HG03432 (cell line): ENCODE results near the gene MAGEA4.

Experiments used
- ATAC-seq: cut with Tn5 transposase; IDR thresholded peaks from one replicate; pipeline ENCODE4 v1.9.1; 2021; ENCODE audit warnings: mild to moderate bottlenecking, moderate library complexity; ENCODE audit not compliant: unreplicated experiment

MAGEA4 gene

GRCh38 chrX:151922692-151923091 is 10.0 kb downstream of the MAGEA4 start:
- no peak for ATAC-seq

- no peak for ATAC-seq
Measured at GRCh38 chrX:151923648-151924047, 11.0 kb downstream of the MAGEA4 start.

DNA sequence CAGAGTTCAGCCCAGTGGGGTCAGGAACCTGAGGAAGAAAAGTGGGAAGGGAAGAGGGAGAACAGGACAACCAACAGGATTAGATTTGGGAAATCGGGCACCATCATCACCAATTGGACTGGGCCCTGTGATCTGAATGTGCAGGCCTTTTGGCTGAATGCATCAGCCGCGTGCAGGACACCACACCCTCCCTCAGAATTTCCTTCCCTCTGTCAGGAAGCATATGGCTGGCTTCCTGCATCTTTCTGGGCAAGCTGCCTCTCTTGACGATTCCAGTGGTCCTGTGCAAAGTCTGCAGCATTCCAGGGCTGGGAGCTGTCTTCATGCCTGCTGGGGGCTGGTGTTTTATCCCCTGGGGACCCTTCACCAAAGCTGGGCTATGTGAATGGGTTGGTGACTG is 16.4 kb downstream of the MAGEA4 start:
- no peak for ATAC-seq

DNA sequence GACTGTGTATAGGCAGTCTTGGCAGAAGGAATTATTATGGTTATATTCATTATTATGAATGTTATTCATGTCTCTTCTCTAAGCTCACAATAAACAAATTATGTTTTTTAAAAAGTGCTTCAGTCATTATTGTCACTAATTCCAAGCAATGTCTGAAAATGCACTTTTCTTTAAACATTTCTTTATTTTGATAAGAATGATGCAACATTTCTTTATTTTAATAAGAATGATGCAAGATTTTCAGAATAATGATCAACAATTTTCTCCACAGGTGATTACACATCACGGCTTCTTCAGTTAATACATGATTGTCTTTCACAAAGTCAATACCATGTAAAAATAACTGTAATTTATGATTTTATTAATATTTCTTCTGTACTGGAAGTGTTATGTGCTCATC is 22.7 kb downstream of the MAGEA4 start:
- ATAC-seq = no peak

DNA sequence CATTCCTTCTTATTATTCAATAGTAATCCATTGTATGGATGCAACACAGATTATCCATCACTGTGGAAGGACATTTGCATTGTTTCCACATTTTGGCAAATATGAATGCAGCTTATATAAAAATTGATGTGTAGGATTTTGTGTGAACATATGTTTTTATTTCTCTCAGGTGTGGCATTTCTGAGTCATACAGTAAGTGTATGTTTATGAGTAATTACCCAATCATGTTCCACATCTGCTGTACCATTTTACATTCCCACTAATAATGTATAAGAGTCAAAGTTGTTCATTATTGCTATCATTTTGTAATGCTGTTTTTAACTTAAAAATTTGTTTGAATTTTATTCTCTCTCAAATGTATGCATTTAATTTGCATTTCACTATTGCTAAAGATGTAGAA is 25.5 kb downstream of the MAGEA4 start:
- no peak for ATAC-seq

GRCh38 chrX:151954730-151955129 is 42.0 kb downstream of the MAGEA4 start:
- no peak for ATAC-seq

DNA sequence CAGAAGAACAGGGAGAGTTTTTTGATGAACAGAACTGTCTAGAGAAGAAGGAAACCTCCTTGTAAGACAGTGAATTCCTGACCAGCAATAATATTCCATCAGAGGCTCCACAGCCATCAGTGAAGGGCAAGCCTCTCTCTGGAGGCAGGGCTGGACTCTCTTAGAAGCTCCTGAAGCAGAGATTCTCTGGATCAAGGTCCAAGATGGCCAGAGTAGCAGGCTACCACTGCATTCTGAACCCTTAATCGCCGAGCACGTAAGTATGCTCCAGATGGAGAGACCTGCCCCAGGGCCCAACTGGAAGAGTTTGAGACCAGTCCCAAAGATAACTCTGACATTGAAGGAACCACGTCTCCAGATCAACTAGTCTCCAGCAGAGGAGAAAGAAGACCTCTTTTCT is 45.4 kb downstream of the MAGEA4 start:
- no peak for ATAC-seq

DNA sequence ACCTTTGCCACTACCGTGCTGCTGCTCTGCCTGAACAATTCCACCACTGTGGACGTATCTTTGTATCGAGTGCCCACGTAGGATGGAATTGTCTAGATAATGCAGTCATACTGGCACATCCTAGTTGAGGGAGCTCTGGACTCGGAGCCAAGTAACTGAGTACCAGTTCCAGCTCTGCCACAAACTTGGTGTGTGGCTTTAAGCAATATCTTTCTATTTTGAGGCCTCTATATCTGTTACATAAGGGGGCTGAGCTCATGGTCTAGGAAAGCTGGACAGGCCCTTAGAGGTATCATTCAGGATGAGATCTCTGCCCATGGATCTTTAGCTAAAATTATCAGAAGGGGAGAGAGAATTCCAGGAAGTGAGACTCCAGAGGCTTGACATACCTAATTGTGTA is 49.3 kb downstream of the MAGEA4 start:
- no peak for ATAC-seq

- no peak for ATAC-seq
Measured at GRCh38 chrX:151966236-151966635, 53.5 kb downstream of the MAGEA4 start.

GRCh38 chrX:151970027-151970426 is 57.3 kb downstream of the MAGEA4 start:
- no peak for ATAC-seq

- ATAC-seq = no peak
Measured at GRCh38 chrX:151970661-151971060, 58.0 kb downstream of the MAGEA4 start.

DNA sequence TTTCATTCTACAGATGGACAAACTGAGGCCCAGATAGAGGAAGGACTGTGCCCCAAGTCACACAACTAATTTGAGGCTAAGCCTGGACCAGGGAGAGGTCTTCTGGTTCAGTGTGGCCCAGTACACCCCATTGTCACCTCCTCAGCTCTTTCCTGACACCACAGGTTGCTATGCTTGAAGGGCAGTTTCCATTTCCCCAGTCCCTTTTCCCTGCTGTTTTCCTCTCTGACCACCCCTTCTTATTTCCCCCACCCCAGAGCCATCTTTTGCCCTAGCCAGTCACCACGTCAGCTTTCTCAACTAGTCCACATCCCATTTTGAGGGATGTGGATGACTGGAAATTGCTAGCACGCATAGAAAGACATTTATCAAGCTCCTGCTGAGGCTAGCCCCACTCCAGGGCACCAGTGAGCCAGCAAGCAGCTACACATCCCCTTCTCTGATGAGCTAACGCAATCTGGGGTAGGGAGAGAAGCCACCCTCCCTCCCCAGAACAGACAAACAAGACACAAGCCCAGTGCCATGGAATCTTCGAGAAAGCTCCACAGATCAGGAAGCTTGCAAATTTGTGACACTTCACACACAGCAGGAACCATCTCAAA is 60.5 kb downstream of the MAGEA4 start:
- no peak for ATAC-seq

GRCh38 chrX:151973851-151974335 is 61.2 kb downstream of the MAGEA4 start:
- no peak for ATAC-seq
